NCI-H2107 (cell line): ENCODE data around the gene TYW1.
"Not testable (repeated sequence)": the region's sequence is repeated elsewhere in the genome, so short reads cannot be mapped to it uniquely, and the experiment has no call there.

Experiments used
- DNase-seq: peaks from one replicate; lab custom pipeline; 2025; lab: John Stamatoyannopoulos, UW

The TYW1 gene

GRCh38 chr7:67046819-67047218, 50.2 kb downstream of the TYW1 start:
- not testable (repeated sequence) for DNase-seq

GRCh38 chr7:67049908-67050307, 53.3 kb downstream of the TYW1 start:
- DNase-seq: not testable (repeated sequence)

GRCh38 chr7:67052161-67052560, 55.5 kb downstream of the TYW1 start:
- not testable (repeated sequence) for DNase-seq

- no peak for DNase-seq
Measured at GRCh38 chr7:67056683-67057082, 60.0 kb downstream of the TYW1 start.

- DNase-seq: not testable (repeated sequence)
Measured at GRCh38 chr7:67061321-67061720, 64.7 kb downstream of the TYW1 start.

- not testable (repeated sequence) for DNase-seq
Measured at GRCh38 chr7:67062802-67063201, 66.2 kb downstream of the TYW1 start.

- not testable (repeated sequence) for DNase-seq
Measured at GRCh38 chr7:67066950-67067622, 70.5 kb downstream of the TYW1 start.

GRCh38 chr7:67076120-67076519, 79.5 kb downstream of the TYW1 start:
- not testable (repeated sequence) for DNase-seq

GRCh38 chr7:67082880-67083279, 86.2 kb downstream of the TYW1 start:
- not testable (repeated sequence) for DNase-seq

GRCh38 chr7:67089261-67089660, 92.6 kb downstream of the TYW1 start:
- DNase-seq: not testable (repeated sequence)

GRCh38 chr7:67091053-67091452, 94.4 kb downstream of the TYW1 start:
- not testable (repeated sequence) for DNase-seq

GRCh38 chr7:67098031-67098430, 101.4 kb downstream of the TYW1 start:
- not testable (repeated sequence) for DNase-seq

GRCh38 chr7:67099406-67099805, 102.8 kb downstream of the TYW1 start:
- DNase-seq: not testable (repeated sequence)

GRCh38 chr7:67100038-67100437, 103.4 kb downstream of the TYW1 start:
- not testable (repeated sequence) for DNase-seq

- no peak for DNase-seq
Measured at GRCh38 chr7:67100956-67101361, 104.3 kb downstream of the TYW1 start.

- not testable (repeated sequence) for DNase-seq
Measured at GRCh38 chr7:67104937-67105336, 108.3 kb downstream of the TYW1 start.

GRCh38 chr7:67105377-67105776, 108.7 kb downstream of the TYW1 start:
- no peak for DNase-seq

GRCh38 chr7:67106255-67106654, 109.6 kb downstream of the TYW1 start:
- not testable (repeated sequence) for DNase-seq

GRCh38 chr7:67111342-67111741, 114.7 kb downstream of the TYW1 start:
- not testable (repeated sequence) for DNase-seq

- not testable (repeated sequence) for DNase-seq
Measured at GRCh38 chr7:67114483-67115246, 118.0 kb downstream of the TYW1 start.

GRCh38 chr7:67120491-67120890, 123.9 kb downstream of the TYW1 start:
- not testable (repeated sequence) for DNase-seq

- DNase-seq: not testable (repeated sequence)
Measured at GRCh38 chr7:67128257-67128656, 131.6 kb downstream of the TYW1 start.

GRCh38 chr7:67130766-67131165, 134.1 kb downstream of the TYW1 start:
- DNase-seq: peak; percentile 50
